ENCODE data around the gene CGNL1.

The CGNL1 gene

DNA sequence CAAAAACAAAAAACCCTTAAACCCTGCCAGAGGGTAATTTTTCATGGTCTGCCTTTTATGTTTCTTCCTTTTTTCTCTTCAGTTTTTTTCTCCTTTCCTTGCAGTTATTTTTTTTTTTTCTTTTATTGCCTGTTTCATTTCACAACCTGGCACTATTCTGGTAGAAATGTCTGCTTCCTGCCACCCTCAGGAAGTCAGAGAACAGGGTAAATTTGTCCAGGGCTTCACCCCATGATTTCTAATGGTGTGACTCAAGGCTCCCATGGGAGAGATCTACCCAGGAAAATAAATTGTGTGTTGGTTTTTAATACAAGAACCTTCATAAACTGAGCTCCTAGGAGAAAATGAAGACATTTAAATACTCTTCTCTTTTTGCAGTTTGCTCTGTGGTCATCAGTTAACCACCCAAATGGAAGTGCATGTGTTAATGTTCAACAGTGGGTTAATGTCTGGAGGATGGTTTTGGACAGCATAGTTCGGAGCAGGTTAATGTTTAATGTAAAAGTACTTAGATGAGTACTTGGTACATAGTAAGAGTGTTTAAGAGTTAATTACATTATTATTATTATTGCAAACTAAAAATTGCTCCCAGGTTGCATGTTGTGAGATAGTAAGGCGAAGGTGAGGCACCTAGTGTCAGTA, 45.9 kb downstream of the CGNL1 start:
- DNase-seq (ENCODE audit: low read depth): no peak

DNA sequence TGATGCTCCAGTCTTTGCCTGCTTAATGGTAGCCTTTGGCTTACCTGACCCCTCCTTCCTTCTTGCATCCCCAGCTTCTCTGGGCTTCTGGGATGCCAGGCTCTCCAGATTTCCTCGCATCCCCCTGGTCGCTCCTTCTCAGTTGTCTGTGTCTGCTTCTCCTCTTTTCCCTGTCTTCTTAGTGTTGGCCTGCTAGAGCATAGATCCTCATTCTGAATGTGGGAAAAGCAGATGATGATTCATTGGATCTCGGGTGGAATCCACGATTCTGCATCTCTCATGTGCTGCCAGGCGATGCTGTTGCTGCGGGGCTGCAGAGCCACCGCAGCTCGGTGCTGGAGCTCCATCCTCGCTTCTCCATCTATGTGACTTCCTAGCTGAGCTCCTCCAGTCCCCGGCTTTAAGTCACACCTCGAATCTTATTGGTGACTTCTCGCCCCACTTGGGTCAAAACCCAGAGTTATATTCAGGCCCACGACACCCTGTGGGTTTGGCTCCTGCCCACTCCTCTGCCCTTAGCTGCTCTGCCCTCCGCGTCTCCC, 47.4 kb downstream of the CGNL1 start:
- no peak for DNase-seq (ENCODE audit: low read depth)

DNA sequence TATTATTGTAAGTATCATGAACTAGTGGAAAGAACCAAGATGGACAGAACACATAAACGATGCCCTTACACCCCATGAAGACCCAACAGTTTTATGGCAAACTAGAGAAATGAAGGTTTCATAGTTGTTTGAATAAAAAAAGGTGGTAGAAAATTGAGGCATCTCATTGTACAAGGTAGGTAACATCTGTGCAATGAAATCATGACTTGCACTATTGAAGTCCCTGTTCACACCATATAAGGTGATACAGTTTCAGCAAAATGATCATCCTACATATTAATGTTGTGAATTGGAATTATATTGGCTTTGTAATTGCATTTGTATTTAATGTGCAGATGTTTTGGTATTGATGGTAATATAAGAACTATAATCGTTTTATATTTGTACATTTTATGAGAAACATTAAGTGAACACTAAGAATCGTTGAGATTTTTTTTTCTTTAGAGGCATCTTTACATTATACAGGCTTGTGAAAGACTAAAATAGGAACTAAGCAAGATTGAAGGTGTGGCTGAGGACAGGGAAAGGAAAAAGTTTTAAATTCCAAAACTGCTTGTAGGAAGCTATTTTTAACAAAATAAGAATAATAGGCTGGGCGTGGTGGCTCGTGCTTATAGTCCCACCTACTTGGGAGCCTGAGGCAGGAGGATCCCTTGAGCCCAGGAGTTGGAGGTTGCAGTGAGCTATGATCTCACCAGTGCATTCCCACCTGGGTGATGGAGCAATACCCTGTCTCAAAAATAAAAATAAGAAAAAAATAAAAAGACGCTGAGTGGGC, 48.5 kb downstream of the CGNL1 start:
- no peak for DNase-seq (ENCODE audit: low read depth)

DNA sequence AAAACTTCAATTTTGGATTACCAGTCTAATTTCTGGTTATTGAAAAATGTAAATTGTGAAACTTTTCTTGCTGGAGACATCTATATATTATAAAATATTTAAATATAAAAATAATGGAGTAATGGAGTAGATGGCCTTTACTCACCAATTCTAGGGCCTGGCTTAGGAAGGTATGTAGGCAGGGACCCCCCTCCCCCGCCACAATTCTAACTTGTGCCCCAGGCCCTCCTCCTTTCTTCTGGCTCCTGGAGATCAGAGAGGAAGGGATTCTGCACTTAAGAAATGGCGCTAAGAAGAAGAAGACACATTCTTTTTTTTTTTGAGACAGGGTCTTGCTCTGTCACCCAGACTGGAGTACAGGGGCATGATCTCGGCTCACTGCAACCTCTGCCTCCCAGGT, 49.5 kb downstream of the CGNL1 start:
- DNase-seq (ENCODE audit: low read depth): no peak

DNA sequence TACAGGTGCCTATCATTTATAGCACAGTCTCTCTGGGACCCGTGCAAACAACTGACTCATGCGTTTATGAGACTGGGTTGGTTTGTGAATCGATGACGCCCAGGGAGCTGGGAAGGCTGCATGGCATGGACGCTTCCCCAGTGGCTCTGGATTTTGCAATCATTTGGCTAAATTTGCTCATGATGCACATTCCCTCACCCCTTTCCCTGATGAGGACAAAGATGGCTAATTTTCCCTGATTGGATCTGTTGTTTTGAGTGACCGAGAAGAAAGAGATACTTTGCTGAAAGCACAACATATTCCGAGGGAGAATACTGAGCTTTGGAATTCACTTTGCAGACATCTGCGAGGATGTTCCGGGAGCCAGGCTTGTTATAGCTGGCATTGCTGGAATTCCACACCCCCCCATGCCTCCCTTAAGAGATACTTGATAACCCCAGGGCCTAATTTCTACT, 51.1 kb downstream of the CGNL1 start:
- no peak for DNase-seq (ENCODE audit: low read depth)

DNA sequence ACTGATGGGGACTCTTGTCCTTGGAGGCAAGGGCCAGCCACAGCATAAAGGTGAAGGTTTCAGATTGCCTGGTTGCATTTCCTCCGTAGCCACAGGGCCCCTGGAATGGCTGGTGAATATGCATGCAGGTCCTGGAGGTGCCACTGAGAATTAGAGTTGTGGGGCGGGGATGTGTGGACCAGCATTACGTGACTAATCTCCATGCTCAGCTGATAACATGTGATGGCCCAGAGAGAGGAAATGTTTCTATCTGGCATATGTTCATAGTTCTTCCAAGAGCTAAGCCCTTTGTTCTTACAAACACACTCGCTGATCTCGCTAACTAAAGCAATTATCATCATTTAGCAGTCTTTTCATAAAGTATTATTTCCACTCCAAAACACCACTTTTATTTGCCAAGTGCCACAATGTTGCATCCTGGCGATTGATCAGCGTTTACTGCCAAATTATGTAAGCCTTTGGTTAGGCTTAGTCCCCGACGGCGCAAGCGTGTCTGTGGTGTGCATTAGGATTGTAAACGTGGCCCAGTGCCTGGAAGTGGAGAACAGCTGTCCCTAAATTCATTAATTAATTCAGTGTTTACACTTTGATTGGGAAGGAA, 55.9 kb downstream of the CGNL1 start:
- no peak for DNase-seq (ENCODE audit: low read depth)

DNA sequence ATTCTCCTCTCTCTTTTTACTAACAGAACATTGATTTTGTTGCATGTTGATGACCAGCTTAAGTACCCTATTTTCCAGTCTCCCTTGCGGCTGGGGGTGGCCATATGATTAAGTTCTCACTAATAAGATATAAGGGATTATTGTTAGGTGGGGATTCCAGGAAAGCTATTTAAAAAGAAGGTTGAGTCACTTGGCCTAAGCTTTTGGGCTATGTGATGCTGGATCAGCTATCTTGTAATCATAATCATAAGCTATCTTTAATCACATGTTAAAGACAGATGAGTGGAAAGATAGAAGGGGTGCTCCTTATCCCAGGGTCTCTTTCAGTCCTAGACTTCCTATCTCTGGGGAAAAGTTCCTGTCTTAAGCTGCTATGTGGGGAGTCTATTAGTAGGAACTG, 59.9 kb downstream of the CGNL1 start:
- no peak for DNase-seq (ENCODE audit: low read depth)

DNA sequence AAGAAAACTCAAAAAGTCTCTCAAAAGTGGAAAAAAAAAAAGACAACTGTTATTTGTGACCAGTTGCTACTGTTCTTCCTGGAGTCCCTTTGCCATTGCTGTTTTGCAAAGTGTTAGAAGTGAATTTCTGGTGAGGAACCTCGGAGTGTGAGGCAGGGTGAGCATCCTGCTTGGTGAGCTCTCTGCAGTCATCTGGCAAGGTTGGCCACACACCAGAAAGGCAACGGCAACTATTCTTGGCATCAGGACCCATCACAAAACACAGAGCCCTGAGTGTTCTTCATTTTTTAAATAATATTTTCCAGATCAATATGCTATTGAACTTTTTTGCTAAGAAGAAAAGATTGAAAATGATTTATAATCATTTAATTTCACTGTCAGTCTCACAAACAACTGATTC, 60.7 kb downstream of the CGNL1 start:
- DNase-seq (ENCODE audit: low read depth): no peak

DNA sequence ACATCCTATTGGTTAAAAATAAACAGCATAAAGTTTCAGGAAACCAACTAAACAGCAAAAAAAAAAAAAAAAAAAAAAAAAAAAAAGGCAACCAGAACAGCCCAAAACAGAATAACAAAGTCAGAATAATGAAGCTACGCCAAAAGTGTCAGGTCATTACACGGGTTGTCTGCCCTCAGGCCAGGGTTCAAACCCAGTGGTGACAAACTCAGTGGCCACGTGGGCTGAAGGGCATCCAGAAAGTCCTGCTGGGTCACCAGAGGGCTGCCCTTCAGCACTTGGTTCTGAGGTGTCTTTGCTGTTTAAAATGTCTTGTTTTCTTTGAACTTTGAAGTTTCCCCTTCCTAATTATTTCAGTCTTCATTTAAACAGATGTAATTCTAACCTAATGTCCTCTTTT, 61.3 kb downstream of the CGNL1 start:
- DNase-seq (ENCODE audit: low read depth): no peak

DNA sequence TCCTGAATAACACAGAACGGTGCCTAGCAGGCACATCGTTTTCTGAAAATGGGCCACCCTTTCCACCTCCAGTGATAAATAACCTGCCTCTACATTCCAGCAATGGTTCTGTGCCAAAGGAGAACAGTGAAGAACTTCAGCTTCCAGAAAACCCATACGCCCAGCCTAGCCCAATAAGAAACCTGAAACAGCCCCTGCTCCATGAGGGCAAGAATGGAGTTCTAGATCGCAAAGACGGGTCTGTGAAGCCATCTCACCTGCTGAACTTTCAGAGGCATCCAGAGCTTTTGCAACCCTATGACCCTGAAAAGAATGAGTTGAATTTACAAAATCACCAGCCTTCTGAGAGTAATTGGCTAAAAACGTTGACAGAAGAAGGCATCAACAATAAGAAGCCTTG, 61.9 kb downstream of the CGNL1 start:
- no peak for DNase-seq (ENCODE audit: low read depth)

DNA sequence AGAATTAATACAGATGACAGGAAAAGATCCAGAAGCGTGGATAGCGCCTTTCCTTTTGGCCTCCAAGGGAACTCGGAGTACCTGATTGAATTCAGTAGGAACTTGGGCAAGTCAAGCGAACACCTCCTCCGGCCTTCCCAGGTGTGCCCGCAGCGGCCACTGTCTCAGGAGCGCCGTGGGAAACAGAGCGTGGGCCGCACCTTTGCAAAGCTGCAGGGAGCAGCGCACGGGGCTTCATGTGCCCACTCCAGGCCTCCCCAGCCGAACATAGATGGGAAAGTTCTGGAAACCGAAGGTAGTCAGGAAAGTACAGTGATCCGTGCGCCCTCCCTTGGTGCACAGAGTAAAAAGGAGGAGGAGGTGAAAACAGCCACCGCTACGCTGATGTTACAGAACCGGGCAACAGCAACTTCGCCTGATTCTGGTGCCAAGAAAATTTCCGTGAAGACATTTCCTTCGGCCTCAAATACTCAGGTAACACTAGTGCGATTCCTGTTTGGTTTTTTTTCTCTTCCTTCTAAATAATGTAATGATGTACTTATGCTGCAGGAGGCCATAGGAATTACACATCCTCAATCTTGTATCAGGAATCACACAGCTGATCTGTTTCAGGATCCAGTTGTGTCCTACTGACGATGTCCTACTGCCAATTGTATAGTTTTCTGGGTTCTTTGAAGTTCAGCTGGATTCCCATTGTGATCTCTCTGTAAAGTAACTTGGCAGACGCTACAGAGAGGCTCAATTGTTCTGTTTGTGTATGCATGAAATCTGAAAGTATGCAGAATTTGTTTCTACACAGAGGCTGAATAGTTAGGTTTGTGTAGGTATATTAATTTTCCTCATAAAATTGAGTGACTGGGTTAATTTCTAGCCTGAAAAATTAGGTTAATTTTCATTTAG, 63.1 kb downstream of the CGNL1 start:
- no peak for DNase-seq (ENCODE audit: low read depth)

DNA sequence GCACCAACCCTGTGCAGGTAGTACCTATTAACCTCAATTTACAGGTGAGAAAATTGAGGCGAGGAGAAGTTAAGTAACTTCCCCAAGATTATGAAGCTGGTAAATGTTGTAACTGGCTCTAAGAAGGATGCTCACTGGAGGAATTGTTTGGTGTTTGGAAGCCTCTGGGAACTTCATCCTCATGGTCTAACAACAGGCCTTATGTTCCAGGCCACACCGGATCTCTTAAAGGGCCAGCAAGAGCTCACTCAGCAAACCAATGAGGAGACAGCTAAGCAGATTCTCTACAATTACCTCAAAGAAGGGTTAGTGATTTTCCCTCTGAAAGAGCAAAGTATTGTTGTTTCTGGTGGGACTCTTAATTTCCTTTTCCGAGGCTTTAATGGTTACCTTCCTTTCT, 63.9 kb downstream of the CGNL1 start:
- no peak for DNase-seq (ENCODE audit: low read depth)

DNA sequence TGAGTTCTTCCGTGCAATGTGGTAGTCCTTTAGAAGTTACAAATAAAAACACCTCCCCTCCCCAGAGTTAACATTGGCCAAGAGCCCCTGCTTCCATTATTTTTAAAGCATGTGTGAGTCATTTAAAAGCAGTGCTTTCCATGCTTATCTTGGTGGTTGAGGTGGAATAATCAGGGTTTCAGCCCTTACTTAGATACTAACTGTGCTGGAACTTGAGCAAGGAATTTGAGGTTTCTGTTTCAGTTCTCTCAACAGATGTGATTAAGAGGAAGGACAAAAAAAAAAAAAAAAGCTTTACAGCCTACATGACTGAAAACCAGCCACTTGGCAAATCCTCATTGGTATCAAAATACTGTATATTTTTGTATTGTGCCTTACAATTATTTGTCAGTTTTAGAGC, 64.5 kb downstream of the CGNL1 start:
- DNase-seq (ENCODE audit: low read depth): no peak

DNA sequence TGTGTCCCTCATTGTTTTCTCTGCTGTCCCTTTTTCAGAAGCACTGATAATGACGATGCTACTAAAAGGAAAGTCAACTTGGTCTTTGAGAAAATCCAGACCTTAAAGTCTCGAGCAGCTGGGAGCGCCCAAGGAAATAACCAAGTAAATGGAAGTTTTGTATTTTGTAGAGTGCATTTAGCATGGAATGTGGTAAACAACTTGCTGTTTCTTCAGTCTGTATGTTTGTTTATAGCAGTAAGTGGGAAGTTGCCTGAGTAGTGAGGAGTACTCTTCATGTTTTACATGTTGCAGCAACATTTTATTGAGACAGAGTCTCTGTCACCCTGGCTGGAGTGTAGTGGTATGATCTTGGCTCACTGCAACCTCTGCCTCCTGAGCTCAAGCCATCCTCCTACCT, 66.0 kb downstream of the CGNL1 start:
- DNase-seq (ENCODE audit: low read depth): no peak

DNA sequence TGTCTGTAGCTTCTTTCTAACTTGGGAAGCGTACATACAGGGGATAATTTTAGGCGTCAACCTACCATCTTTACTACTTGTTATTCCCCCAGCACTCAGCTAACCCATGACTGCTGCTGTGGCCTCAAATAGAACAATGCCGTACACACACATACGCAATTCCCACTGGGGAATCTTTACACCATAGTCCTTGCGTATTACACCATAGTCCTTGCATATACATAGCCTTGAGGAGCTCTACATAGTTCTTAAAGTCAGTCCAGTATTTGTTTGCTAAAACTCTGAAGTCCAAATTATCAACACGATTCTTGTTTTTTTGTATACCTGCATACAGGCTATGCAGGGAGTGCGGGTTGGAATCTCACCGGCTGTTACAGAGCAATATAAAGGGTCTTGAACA, 67.2 kb downstream of the CGNL1 start:
- DNase-seq (ENCODE audit: low read depth): no peak

DNA sequence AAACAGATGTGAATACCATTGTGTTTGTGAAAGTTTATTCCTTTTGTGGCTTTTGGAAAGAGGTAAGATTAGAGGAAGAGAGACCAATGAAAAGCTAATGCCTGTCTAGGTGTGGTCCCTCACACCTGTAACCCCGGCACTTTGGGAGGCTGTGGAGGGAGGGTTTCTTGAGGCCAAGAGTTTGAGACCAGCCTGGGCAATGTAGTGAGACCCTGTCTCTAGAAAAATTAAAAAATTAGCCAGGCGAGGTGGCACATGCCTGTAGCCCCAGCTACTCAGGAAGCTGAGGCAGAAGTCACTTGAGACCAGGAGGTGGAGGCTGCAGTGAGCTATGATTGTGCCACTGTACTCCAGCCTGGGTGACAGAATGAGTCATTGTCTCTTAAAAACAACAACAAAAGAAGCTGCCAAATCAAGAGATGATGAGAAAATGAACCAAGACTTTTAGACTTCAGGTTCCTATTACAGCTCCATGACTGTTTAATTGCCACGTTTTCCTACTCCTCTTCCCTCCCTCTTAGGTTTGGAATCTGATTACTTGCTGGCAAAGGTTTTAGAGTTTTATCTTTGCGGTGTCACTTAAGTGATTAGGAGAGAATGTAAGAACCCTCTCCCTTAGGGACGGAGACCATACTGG, 68.7 kb downstream of the CGNL1 start:
- no peak for DNase-seq (ENCODE audit: low read depth)

DNA sequence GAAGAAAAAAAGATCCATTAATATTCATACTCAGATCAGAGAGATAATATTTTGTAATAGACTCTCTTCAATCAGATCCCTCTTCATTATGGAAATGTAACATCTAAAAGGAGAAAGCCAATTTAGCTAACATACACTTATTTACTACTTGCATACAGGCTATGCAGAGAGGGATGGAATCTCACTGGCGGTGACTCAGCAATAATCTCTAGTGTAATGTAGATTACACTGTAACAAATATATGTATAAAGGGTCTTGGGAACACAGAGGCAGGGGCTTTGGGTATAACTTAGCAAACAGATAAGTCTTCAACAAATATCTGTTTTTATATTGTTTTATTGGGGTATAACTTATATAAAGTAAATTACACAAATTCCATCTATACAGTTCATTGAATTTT, 69.6 kb downstream of the CGNL1 start:
- no peak for DNase-seq (ENCODE audit: low read depth)

DNA sequence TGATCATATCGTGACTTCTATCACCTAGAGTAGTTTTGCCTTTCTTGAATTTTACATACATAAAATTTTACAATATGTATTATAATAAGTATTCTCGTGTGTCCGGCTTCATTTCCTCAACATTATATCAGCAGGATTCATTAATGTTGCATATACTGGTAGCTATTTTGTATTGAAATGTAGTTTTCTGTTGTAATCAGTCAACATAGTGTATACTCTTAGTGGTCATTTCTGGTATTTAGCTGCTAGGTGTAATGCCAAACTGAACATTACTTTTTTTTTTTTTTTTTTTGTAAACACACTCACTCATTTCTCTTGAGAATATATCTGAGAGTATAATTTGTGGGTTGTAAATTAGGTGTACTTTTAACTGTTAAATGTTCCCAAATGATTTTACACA, 70.1 kb downstream of the CGNL1 start:
- DNase-seq (ENCODE audit: low read depth): no peak

DNA sequence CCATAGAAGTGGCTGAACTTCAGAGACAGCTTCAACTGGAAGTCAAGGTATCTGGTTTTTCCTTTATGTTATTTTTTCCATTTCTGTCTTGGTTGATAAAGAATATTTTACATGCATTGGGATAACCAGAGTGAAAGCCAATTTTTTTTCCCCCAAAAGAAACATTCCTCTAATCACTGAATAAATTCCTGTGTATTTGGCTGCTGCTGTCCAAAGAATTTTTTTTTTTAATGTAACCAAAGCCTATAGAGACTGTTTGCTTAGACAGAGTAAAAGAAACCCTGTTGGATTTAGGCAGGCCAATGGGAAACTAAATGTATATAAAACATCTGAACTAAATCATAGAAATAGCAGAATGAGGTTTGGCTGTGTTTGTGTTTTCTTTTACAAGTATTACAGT, 75.2 kb downstream of the CGNL1 start:
- no peak for DNase-seq (ENCODE audit: low read depth)

DNA sequence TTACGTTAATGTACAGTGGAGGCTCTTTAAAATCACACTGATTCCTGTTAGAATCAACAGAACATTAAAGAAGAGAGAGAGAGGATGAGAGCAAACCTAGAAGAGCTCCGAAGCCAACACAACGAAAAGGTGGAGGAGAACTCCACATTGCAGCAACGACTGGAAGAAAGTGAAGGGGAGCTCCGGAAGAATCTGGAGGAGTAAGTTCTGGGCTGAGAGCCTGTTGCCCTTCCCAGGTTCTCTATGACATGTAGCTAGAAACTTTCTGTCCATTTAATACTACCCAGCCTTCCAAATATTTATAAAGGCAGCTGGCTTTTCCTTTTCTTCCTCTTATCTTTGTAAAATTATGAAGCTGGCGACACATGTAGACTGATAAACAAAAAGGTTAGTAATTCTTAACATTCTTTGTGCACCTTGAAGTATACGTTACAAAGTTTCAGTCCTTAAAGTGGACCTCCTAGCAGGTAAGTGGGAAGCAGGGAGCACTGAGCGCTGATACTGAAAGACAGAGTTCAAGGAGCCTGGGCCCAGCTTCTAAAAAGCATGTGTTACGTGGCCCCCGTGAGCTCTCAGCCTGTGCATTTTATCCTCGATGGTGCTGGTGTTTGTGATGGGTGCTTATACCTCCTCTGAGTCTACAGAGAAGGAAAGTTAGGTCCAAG, 75.9 kb downstream of the CGNL1 start:
- DNase-seq (ENCODE audit: low read depth): no peak

DNA sequence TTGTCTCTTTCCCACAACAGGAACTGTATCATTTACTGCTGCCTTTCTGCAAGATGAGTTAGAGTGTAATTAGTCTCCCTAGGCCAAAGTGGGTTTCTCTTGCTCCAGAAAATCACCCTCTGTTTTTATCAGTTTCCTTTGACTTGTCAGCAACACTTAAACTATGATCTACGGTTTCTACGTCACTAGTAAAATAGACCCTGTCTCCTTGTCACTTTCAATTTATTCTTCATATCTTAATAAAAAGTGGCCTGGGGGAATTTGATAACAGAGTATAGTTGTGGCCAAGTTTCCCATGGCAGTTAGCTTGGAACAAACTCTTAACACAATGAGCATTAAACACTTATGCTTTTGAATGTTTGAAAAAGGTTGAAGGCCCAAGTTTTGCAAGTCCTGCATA, 79.6 kb downstream of the CGNL1 start:
- no peak for DNase-seq (ENCODE audit: low read depth)

Data from stimulated activated CD8-positive, alpha-beta memory T cell treated with anti-CD3 and anti-CD28 coated beads, Interleukin-15, amount 100 ng/mL, for 24 hours (primary cell).